ENCODE data around the gene FABP7.
"Not testable (repeated sequence)": the region's sequence is repeated elsewhere in the genome, so short reads cannot be mapped to it uniquely, and the experiment has no call there.

DNA sequence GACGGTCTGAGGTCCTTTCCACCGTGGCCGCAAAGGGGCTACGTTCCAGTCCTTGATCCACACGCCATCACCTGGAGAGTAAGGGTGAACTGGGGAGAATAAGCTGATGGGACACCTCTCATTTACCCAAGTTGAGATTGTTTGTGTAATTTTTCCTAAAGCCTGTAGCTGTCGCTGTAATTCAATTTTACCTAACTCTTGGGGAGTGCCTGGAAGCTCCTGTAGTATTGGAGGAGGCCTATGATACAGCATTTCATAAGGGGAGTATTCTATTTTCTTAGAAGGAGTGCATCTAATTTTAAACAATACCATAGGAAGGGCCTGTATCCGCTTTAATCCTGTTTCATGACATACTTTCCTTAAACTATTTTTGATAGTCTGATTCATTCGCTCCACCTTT, 35.3 kb upstream of the FABP7 start:
- not testable (repeated sequence) for TF ChIP-seq POLR2A, POLR2AphosphoS5 (IDR thresholded peaks at IDR 0.05; ENCODE audit: low read depth, low read length)

Data from GM12891 (cell line).